ENCODE results near the gene ARHGAP35.
"Not testable (repeated sequence)": the region's sequence is repeated elsewhere in the genome, so short reads cannot be mapped to it uniquely, and the experiment has no call there.

Gene ARHGAP35

GRCh38 chr19:46841458-46842083, 19.2 kb upstream of the ARHGAP35 start:
- in situ Hi-C loops (cut with HindIII; ENCODE audit: low sequenced_read_pairs): no loop called here

GRCh38 chr19:46842791-46843190, 18.0 kb upstream of the ARHGAP35 start:
- in situ Hi-C loops (cut with HindIII; ENCODE audit: low sequenced_read_pairs): no loop called here

GRCh38 chr19:46844067-46844489, 16.7 kb upstream of the ARHGAP35 start:
- in situ Hi-C loops (cut with HindIII; ENCODE audit: low sequenced_read_pairs): no loop called here

- in situ Hi-C loops (cut with HindIII; ENCODE audit: low sequenced_read_pairs): no loop called here
Measured at GRCh38 chr19:46845959-46846459, 14.8 kb upstream of the ARHGAP35 start.

GRCh38 chr19:46847528-46847927, 13.3 kb upstream of the ARHGAP35 start:
- in situ Hi-C loops (cut with HindIII; ENCODE audit: low sequenced_read_pairs): no loop called here

- in situ Hi-C loops (cut with HindIII; ENCODE audit: low sequenced_read_pairs): no loop called here
Measured at GRCh38 chr19:46848389-46848788, 12.4 kb upstream of the ARHGAP35 start.

- in situ Hi-C loops (cut with HindIII; ENCODE audit: low sequenced_read_pairs): no loop called here
Measured at GRCh38 chr19:46849610-46850009, 11.2 kb upstream of the ARHGAP35 start.

- in situ Hi-C loops (cut with HindIII; ENCODE audit: low sequenced_read_pairs): no loop called here
Measured at GRCh38 chr19:46850228-46851203, 10.3 kb upstream of the ARHGAP35 start, which contains the start of gene AP2S1. Gene AP2S1 (minus strand): TSS chr19:46850846. CDS start chr19:46850766, 80 bp downstream.

GRCh38 chr19:46852830-46853229, 8.0 kb upstream of the ARHGAP35 start:
- in situ Hi-C loops (cut with HindIII; ENCODE audit: low sequenced_read_pairs): no loop called here

GRCh38 chr19:46854698-46855097, 6.1 kb upstream of the ARHGAP35 start:
- in situ Hi-C loops (cut with HindIII; ENCODE audit: low sequenced_read_pairs): not testable (repeated sequence)

- in situ Hi-C loops (cut with HindIII; ENCODE audit: low sequenced_read_pairs): no loop called here
Measured at GRCh38 chr19:46856062-46857022, 4.5 kb upstream of the ARHGAP35 start.

- in situ Hi-C loops (cut with HindIII; ENCODE audit: low sequenced_read_pairs): no loop called here
Measured at GRCh38 chr19:46859637-46860124, 1.1 kb upstream of the ARHGAP35 start.

GRCh38 chr19:46860125-46860845, 512 bp upstream of the ARHGAP35 start:
- in situ Hi-C loops (cut with HindIII; ENCODE audit: low sequenced_read_pairs): no loop called here

GRCh38 chr19:46861691-46862502, 1.1 kb downstream of the ARHGAP35 start:
- in situ Hi-C loops (cut with HindIII; ENCODE audit: low sequenced_read_pairs): no loop called here

GRCh38 chr19:46862503-46862834, 1.7 kb downstream of the ARHGAP35 start:
- in situ Hi-C loops (cut with HindIII; ENCODE audit: low sequenced_read_pairs): no loop called here

GRCh38 chr19:46862974-46863632, 2.3 kb downstream of the ARHGAP35 start:
- in situ Hi-C loops (cut with HindIII; ENCODE audit: low sequenced_read_pairs): no loop called here

GRCh38 chr19:46863818-46864629, 3.2 kb downstream of the ARHGAP35 start:
- in situ Hi-C loops (cut with HindIII; ENCODE audit: low sequenced_read_pairs): no loop called here
